ENCODE measurements around the gene CGB3. TPM values are rescaled to one million over a fixed set of nuclear protein-coding genes. Genes with fewer than 3 reads are reported as not detected.
"Not testable (repeated sequence)": the region's sequence is repeated elsewhere in the genome, so short reads cannot be mapped to it uniquely, and the experiment has no call there.

The CGB3 gene
- total and polyA plus RNA-seq, 3 donors from 2014 or later = not detected

DNA sequence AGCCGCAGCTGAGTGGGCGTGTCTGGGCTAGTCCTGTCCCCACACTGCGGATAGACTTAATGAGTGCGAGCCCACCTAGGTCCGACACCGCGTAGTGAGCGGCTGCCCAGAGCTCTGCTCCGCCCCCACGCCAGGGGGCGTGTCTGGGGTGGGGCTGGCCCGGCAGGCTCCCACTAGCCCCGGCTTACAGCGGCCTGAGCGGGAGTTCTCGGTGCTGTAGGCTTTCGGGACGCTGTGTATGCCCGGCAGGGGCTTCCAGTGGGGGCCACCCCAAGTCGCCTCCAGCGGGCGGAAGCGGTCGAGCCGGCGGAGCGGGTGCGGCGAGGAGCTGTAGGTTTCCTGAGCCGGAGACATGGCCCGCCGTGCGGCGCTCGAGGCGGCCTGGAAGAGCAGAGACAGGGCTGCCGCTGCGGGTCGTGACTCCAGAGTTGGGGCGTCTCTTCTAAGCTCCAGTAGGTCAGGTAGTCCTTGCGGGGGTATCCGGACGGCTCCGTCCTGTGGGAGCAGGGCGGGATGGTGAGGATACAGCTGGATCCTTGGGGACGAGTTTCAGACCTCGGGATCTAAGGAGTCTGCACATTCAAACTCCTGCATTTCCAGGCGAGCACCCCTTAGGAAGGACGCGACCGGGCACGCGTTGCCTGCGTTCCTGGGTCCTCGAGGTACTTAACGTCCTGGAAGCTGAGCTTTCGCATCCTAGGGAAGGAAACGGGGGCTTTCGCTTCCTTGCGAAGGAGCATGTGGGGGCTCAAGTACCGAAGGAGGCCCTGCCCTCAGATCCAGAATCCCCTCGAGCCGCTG lies 32.2 kb upstream of the CGB3 start:
- DNase-seq = peak; percentile 71
- H3K36me3 ChIP-seq (ENCODE audit: low read depth, missing control alignments) = no peaks in the 10 kb centered on the region
- H3K4me3 ChIP-seq = peak overlapping the region; percentile 49 to 61
- 0 to 2% methylated on average over 1 to 50 of the region's 63 CpGs for WGBS, 2 donors
- intact Hi-C loops (cut with DNase I; ENCODE audit: low total_unique reads) = no loop called here
- TF ChIP-seq, protein P1, sequence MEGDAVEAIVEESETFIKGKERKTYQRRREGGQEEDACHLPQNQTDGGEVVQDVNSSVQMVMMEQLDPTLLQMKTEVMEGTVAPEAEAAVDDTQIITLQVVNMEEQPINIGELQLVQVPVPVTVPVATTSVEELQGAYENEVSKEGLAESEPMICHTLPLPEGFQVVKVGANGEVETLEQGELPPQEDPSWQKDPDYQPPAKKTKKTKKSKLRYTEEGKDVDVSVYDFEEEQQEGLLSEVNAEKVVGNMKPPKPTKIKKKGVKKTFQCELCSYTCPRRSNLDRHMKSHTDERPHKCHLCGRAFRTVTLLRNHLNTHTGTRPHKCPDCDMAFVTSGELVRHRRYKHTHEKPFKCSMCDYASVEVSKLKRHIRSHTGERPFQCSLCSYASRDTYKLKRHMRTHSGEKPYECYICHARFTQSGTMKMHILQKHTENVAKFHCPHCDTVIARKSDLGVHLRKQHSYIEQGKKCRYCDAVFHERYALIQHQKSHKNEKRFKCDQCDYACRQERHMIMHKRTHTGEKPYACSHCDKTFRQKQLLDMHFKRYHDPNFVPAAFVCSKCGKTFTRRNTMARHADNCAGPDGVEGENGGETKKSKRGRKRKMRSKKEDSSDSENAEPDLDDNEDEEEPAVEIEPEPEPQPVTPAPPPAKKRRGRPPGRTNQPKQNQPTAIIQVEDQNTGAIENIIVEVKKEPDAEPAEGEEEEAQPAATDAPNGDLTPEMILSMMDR (IDR thresholded peaks at IDR 0.05) = peak in 2 of 3 experiments; percentile 34 to 40
- TF ChIP-seq POLR2A (IDR thresholded peaks at IDR 0.05) = no peak
- no peaks in the 10 kb centered on the region for H3K9me3 ChIP-seq
- no peak overlapping the region for H3K27ac ChIP-seq
- H3K4me1 ChIP-seq = peaks cover 14% of the 10 kb centered on the region
- H3K27me3 ChIP-seq = no peaks in the 10 kb centered on the region

DNA sequence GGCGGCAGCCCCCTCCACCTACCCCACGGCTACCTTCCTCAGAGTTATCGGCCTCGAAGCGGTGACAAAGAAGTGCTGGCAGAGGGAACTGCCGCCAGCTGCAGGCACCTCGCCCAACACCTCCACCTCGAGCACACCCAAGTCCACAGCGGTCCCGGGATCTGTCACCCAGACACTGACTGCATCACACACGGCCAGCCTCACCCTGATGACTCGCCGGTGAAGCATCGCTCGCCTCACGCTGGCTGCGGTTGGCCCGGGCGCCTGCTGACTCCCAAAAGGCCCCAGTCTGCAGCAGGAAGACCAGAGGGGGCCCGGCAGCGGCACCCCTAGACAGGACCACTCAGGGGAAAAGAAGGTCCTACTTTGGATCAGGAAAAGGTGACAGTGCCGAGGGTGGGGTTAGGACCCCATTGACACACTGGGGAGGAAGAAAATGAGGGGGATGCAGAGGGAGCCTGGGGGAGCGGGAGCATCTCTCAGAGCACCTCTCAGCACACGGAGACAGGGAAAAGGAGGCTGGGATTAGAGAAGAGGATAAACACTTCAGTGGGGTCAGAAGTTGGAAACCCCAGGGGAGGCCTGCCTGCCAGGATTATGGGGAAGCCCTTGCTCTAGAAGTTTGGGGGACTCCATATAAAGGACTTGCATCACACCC lies 26.4 kb upstream of the CGB3 start:
- H3K4me3 ChIP-seq; H3K4me1 ChIP-seq; H3K9me3 ChIP-seq; H3K27ac ChIP-seq; intact Hi-C loops (cut with DNase I; ENCODE audit: low total_unique reads); DNase-seq; H3K27me3 ChIP-seq; H3K36me3 ChIP-seq (ENCODE audit: low read depth, missing control alignments): not testable (repeated sequence)
- 83 to 85% methylated on average over 4 to 24 of the region's 24 CpGs for WGBS, 2 donors

DNA sequence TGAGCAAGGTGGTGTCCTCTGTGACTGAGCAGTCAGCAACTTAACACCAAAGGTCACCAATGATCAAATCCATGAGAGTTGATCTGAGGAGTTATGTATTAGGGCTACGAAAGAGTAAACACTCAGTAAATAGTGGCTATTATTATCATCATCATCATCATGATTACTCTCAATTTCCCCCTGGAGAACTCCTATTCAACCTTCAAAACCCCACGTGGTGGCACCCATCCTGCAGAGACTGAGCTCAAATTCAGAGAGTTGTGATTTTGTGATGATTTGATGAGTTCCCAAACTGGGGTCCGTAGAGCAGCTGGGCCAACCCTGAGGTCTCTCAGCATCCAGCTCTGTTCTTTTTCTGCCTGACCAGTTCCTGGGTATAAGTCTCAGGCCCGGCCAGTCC lies 25.7 kb upstream of the CGB3 start:
- H3K4me3 ChIP-seq; intact Hi-C loops (cut with DNase I; ENCODE audit: low total_unique reads); H3K4me1 ChIP-seq; H3K9me3 ChIP-seq; H3K36me3 ChIP-seq (ENCODE audit: low read depth, missing control alignments); H3K27me3 ChIP-seq; H3K27ac ChIP-seq; DNase-seq: not testable (repeated sequence)
- 85% methylated on average over 3 of the region's 4 CpGs for WGBS, 2 donors

DNA sequence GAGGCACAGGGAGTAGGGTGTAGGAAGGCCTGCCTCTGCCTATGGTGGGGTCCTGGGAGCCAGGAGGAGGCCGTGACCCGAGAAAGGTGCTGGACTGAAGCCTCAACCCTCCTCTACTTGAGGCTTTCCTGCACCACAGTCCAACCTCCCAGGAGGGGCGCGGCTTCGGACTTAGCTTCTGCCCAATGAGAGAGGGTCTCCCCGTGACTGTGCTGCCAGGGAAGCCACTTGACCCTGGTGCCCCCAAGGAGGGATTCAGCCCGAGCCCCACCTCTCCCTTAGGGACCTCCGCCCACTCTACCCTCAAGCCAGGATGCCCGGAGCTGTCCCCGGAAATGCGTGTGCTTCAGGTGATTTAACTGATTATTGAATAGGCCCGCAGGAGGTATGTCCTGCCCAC lies 24.9 kb upstream of the CGB3 start, which contains the start of gene CGB8:
Gene CGB8 (minus strand): TSS at position 101 of the 400 bp plus-strand sequence. CDS start 372 bp downstream, outside the sequence.
- 80 to 90% methylated on average over 1 to 10 of the region's 12 CpGs for WGBS, 2 donors
- intact Hi-C loops (cut with DNase I; ENCODE audit: low total_unique reads); H3K27ac ChIP-seq; H3K9me3 ChIP-seq; H3K4me1 ChIP-seq; H3K4me3 ChIP-seq; H3K27me3 ChIP-seq; DNase-seq; H3K36me3 ChIP-seq (ENCODE audit: low read depth, missing control alignments): not testable (repeated sequence)

DNA sequence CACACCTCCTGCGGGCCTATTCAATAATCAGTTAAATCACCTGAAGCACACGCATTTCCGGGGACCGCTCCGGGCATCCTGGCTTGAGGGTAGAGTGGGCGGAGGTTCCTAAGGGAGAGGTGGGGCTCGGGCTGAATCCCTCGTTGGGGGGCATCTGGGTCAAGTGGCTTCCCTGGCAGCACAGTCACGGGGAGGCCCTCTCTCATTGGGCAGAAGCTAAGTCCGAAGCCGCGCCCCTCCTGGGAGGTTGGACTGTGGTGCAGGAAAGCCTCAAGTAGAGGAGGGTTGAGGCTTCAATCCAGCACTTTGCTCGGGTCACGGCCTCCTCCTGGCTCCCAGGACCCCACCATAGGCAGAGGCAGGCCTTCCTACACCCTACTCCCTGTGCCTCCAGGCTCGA lies 19.4 kb upstream of the CGB3 start, which contains the start of gene CGB5:
Gene CGB5 (plus strand): TSS at position 301 of the 400 bp plus-strand sequence. CDS start 362 bp downstream, outside the sequence.
- H3K4me3 ChIP-seq; H3K9me3 ChIP-seq; H3K27me3 ChIP-seq; H3K27ac ChIP-seq; H3K4me1 ChIP-seq; H3K36me3 ChIP-seq (ENCODE audit: low read depth, missing control alignments); DNase-seq; intact Hi-C loops (cut with DNase I; ENCODE audit: low total_unique reads): not testable (repeated sequence)
- 75 to 90% methylated on average over 4 to 15 of the region's 15 CpGs for WGBS, 2 donors

DNA sequence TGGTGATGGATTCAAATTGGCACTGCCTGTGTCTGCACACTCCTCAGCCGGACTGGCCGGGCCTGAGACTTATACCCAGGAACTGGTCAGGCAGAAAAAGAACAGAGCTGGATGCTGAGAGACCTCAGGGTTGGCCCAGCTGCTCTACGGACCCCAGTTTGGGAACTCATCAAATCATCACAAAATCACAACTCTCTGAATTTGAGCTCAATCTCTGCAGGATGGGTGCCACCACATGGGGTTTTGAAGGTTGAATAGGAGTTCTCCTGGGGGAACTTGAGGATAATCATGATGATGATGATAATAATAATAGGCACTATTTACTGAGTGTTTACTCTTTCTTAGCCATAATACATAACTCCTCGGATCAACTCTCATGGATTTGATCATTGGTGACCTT lies 18.5 kb upstream of the CGB3 start:
- H3K4me3 ChIP-seq; H3K9me3 ChIP-seq; DNase-seq; H3K4me1 ChIP-seq; H3K27ac ChIP-seq; H3K27me3 ChIP-seq; H3K36me3 ChIP-seq (ENCODE audit: low read depth, missing control alignments); intact Hi-C loops (cut with DNase I; ENCODE audit: low total_unique reads): not testable (repeated sequence)
- 84 to 100% methylated on average over 1 to 4 of the region's 4 CpGs for WGBS, 2 donors

DNA sequence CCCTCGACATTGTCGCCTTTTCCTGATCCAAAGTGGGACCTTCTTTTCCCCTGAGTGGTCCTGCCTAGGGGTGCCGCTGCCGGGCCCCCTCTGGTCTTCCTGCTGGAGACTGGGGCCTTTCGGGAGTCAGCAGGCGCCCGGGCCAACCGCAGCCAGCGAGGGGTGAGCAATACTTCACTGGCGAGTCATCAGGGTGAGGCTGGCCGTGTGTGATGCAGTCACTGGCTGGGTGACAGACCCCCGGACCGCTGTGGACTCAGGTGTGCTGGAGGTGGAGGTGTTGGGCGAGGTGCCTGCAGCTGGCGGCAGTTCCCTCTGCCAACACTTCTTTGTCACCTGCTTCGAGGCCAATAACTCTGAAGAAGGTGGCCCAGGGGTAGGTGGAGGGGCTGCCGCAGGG lies 18.0 kb upstream of the CGB3 start:
- 89% methylated on average over 9 to 17 of the region's 17 CpGs for WGBS, 2 donors
- intact Hi-C loops (cut with DNase I; ENCODE audit: low total_unique reads) = no loop called here
- no peak for DNase-seq
- no peak for TF ChIP-seq POLR2A (IDR thresholded peaks at IDR 0.05)
- Histone ChIP-seq H3K4me1 (no peaks in the 10 kb centered on the region), H3K9me3 (no peaks in the 10 kb centered on the region), H3K4me3 (no peak overlapping the region), H3K27ac (no peak overlapping the region), H3K27me3 (no peaks in the 10 kb centered on the region), H3K36me3 (ENCODE audit: low read depth, missing control alignments) (no peaks in the 10 kb centered on the region)

DNA sequence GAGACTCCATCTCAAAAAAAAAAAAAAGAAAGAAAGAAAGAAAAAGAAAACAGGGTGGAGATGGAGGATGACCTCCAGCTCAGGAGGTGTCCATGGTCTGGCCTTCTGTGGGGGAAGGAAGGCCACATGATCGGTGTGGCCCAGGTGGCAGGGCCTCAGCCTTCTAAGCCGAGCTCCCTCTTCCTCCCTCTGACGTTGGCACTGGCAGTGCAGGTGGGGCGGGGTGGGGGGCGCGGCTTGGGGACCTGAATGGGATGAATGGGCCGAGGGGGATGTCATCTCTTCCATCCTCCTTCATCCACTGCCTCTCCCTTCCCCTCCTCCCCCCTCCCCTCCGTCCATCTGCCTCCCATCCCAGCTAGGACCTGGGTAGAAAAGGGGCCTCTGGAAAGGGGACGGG lies 15.6 kb upstream of the CGB3 start:
- intact Hi-C loops (cut with DNase I; ENCODE audit: low total_unique reads); H3K27me3 ChIP-seq; DNase-seq; H3K27ac ChIP-seq; H3K9me3 ChIP-seq; H3K4me1 ChIP-seq; H3K36me3 ChIP-seq (ENCODE audit: low read depth, missing control alignments); H3K4me3 ChIP-seq: not testable (repeated sequence)
- WGBS, 2 donors = 62 to 82% methylated on average over 8 to 9 of the region's 9 CpGs

DNA sequence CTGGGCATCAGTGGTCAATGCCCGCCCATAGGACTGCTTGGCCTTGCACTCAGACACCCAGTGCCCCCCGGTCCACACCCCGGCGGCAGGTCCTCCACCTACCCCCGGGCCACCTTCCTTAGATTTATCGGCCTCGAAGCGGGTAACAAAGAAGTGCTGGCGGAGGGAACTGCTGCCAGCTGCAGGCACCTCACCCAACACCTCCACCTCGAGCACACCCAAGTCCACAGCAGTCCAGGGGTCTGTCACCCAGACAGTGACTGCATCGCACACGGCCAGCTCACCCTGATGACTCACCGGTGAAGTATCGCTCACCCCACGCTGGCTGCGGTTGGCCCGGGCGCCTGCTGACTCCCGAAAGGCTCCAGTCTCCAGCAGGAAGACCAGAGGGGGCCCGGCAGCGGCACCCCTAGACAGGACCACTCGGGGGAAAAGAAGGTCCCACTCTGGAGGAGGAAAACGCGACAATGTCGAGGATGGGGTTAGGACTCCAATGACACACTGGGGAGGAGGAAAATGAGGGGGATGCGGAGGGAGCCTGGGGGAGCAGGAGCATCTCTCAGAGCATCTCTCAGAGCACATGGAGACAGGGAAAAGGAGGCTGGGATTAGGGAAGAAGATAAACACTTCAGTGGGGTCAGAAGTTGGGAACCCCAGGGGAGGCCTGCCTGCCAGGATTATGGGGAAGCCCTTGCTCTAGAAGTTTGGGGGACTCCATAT lies 14.6 kb upstream of the CGB3 start:
- H3K36me3 ChIP-seq (ENCODE audit: low read depth, missing control alignments); DNase-seq; H3K27ac ChIP-seq; H3K4me3 ChIP-seq; intact Hi-C loops (cut with DNase I; ENCODE audit: low total_unique reads); H3K9me3 ChIP-seq; H3K4me1 ChIP-seq; H3K27me3 ChIP-seq: not testable (repeated sequence)
- WGBS, 2 donors = 89 to 94% methylated on average over 22 to 26 of the region's 26 CpGs

DNA sequence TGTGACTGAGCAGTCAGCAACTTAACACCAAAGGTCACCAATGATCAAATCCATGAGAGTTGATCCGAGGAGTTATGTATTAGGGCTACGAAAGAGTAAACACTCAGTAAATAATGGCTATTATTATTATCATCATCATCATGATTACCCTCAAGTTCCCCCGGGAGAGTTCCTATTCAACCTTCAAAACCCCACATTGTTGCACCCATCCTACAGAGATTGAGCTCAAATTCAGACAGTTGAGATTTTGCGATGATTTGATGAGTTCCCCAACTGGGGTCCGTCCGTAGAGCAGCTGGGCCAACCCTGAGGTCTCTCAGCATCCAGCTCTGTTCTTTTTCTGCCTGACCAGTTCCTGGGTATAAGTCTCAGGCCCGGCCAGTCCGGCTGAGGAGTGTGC lies 14.0 kb upstream of the CGB3 start:
- H3K4me1 ChIP-seq; H3K9me3 ChIP-seq; H3K27ac ChIP-seq; H3K27me3 ChIP-seq; DNase-seq; H3K36me3 ChIP-seq (ENCODE audit: low read depth, missing control alignments); intact Hi-C loops (cut with DNase I; ENCODE audit: low total_unique reads); H3K4me3 ChIP-seq: not testable (repeated sequence)
- WGBS, 2 donors = 88 to 89% methylated on average over 8 of the region's 8 CpGs
